H9 (cell line): Measurements from ENCODE around the gene LRRN4. TPM values are rescaled to one million over a fixed set of nuclear protein-coding genes. Genes with fewer than 3 reads are reported as not detected.
A peak's percentile ranks its signal among the peaks of the same experiment; 100 is the strongest.

Source experiments
- DNase-seq: peaks from one replicate; pipeline ENCODE4 v3.0.0-alpha.2; 2017
- H2AFZ ChIP-seq: one replicate; pipeline ENCODE4 v1.6.1; 2013; ENCODE audit warnings: mild to moderate bottlenecking, low read length, control low read depth, moderate library complexity
- H2AK5ac ChIP-seq: 2 replicates; pipeline ENCODE4 v1.6.1; 2013; ENCODE audit warnings: low read length, control low read depth, mixed read lengths; ENCODE audit not compliant: insufficient read length
- H2BK120ac ChIP-seq: one replicate; pipeline ENCODE4 v1.6.1; 2013; ENCODE audit warnings: low read depth, mild to moderate bottlenecking, low read length, control low read depth, inconsistent platforms; ENCODE audit not compliant: poor library complexity, severe bottlenecking
- H2BK12ac ChIP-seq: 2 replicates; pipeline ENCODE4 v1.6.1; 2013; ENCODE audit warnings: low read length, control low read depth, mixed read lengths, low read depth; ENCODE audit not compliant: insufficient read length
- H2BK15ac ChIP-seq: 2 replicates; pipeline ENCODE4 v1.6.1; 2013; ENCODE audit warnings: low read depth, low read length, control low read depth
- H2BK20ac ChIP-seq: one replicate; pipeline ENCODE4 v1.6.1; 2013; ENCODE audit warnings: low read depth, mild to moderate bottlenecking, low read length, control low read depth, inconsistent platforms; ENCODE audit not compliant: poor library complexity, severe bottlenecking
- H2BK5ac ChIP-seq: 2 replicates; pipeline ENCODE4 v1.6.1; 2013; ENCODE audit warnings: low read length, control low read depth, mixed read lengths; ENCODE audit not compliant: insufficient read length
- H3K14ac ChIP-seq: 2 replicates; pipeline ENCODE4 v1.6.1; 2013; ENCODE audit warnings: low read length, control low read depth; ENCODE audit not compliant: insufficient read depth
- H3K18ac ChIP-seq: 2 replicates; pipeline ENCODE4 v1.6.1; 2013; ENCODE audit warnings: low read depth, mild to moderate bottlenecking, mixed read lengths, low read length, control low read depth; ENCODE audit not compliant: insufficient read length
- H3K23ac ChIP-seq: 2 replicates; pipeline ENCODE4 v1.6.1; 2013; ENCODE audit warnings: low read length, control low read depth, mixed read lengths, low read depth; ENCODE audit not compliant: insufficient read length
- H3K23me2 ChIP-seq: 2 replicates; pipeline ENCODE4 v1.6.1; 2013; ENCODE audit warnings: low read depth, mild to moderate bottlenecking, mixed read lengths, low read length, control low read depth; ENCODE audit not compliant: insufficient read length, poor library complexity, severe bottlenecking
- H3K27ac ChIP-seq: 2 replicates; pipeline ENCODE4 v1.5.1; 2013; ENCODE audit warnings: low read length, control low read depth, mixed read lengths, low read depth; ENCODE audit not compliant: insufficient read length
- H3K27me3 ChIP-seq: 2 replicates; pipeline ENCODE4 v1.6.1; 2013; ENCODE audit warnings: low read length, control low read depth, inconsistent platforms; ENCODE audit not compliant: insufficient read depth
- H3K4ac ChIP-seq: 2 replicates; pipeline ENCODE4 v1.6.1; 2013; ENCODE audit warnings: low read depth, mild to moderate bottlenecking, control low read depth, inconsistent platforms, low read length, moderate library complexity
- H3K4me1 ChIP-seq: 2 replicates; pipeline ENCODE4 v1.6.1; 2013; ENCODE audit warnings: low read length, control low read depth, inconsistent platforms; ENCODE audit not compliant: insufficient read depth
- H3K4me2 ChIP-seq: 2 replicates; pipeline ENCODE4 v1.6.1; 2013; ENCODE audit warnings: low read length, control low read depth, mixed read lengths; ENCODE audit not compliant: insufficient read length, insufficient read depth
- H3K56ac ChIP-seq: 2 replicates; pipeline ENCODE4 v1.6.1; 2013; ENCODE audit warnings: low read depth, mild to moderate bottlenecking, mixed read lengths, low read length, control low read depth; ENCODE audit not compliant: insufficient read length
- H3K79me1 ChIP-seq: 2 replicates; pipeline ENCODE4 v1.6.1; 2013; ENCODE audit warnings: low read depth, mild to moderate bottlenecking, moderate library complexity, low read length, control low read depth, inconsistent platforms; ENCODE audit not compliant: insufficient read depth, poor library complexity, severe bottlenecking
- H3K79me2 ChIP-seq: 2 replicates; pipeline ENCODE4 v1.6.1; 2013; ENCODE audit warnings: low read length, control low read depth, inconsistent platforms; ENCODE audit not compliant: insufficient read depth
- H3K9ac ChIP-seq: 2 replicates; pipeline ENCODE4 v1.6.1; 2013; ENCODE audit warnings: low read length, control low read depth, mixed read lengths; ENCODE audit not compliant: insufficient read length; ENCODE audit errors: extremely low read depth
- H3K9me3 ChIP-seq: one replicate; pipeline ENCODE4 v1.6.1; 2013; ENCODE audit warnings: low read depth, low read length, inconsistent platforms; ENCODE audit not compliant: control insufficient read depth
- H3T11ph ChIP-seq: one replicate; pipeline ENCODE4 v1.6.1; 2013; ENCODE audit warnings: mild to moderate bottlenecking, low read length, control low read depth, inconsistent platforms
- H4K20me1 ChIP-seq: one replicate; pipeline ENCODE4 v1.6.1; 2013; ENCODE audit not compliant: control insufficient read depth, insufficient read length, insufficient read depth
- H4K5ac ChIP-seq: 2 replicates; pipeline ENCODE4 v1.6.1; 2013; ENCODE audit warnings: low read depth, mild to moderate bottlenecking, mixed read lengths, low read length, control low read depth; ENCODE audit not compliant: insufficient read length
- H4K8ac ChIP-seq: replicated peaks from 2 replicates; pipeline ENCODE4 v1.6.1; 2013; ENCODE audit warnings: low read length, control low read depth, mixed read lengths, low read depth; ENCODE audit not compliant: insufficient read length
- H4K91ac ChIP-seq: 2 replicates; pipeline ENCODE4 v1.6.1; 2013; ENCODE audit warnings: low read depth, mild to moderate bottlenecking, moderate library complexity, mixed read lengths, low read length, control low read depth; ENCODE audit not compliant: insufficient read length
- H3K27ac Mint-ChIP-seq, 3 experiments: 2 replicates in 2 of 3; 3 replicates in 1 of 3; pipeline ENCODE4 v1.8.0; 2020 to 2021; ENCODE audit warnings: mixed read lengths in 3 of 3, mild to moderate bottlenecking in 1 of 3, moderate library complexity in 1 of 3
- H3K27me3 Mint-ChIP-seq: 2 replicates; pipeline ENCODE4 v1.8.0; 2021; ENCODE audit warnings: low read depth, mild to moderate bottlenecking, moderate library complexity, mixed read lengths
- H3K36me3 Mint-ChIP-seq, 3 experiments: 2 replicates in 2 of 3; 3 replicates in 1 of 3; pipeline ENCODE4 v1.8.0; 2020 to 2021; ENCODE audit warnings: low read depth in 3 of 3, mixed read lengths in 3 of 3; ENCODE audit not compliant: insufficient read depth in 1 of 3
- H3K4me1 Mint-ChIP-seq, 2 experiments: 2 replicates each; pipeline ENCODE4 v1.8.0; 2020; ENCODE audit warnings: mixed read lengths in 2 of 2
- H3K4me3 Mint-ChIP-seq, 2 experiments: 2 replicates in 1 of 2; 3 replicates in 1 of 2; pipeline ENCODE4 v1.8.0; 2020 to 2021; ENCODE audit warnings: mild to moderate bottlenecking in 2 of 2, mixed read lengths in 2 of 2, moderate library complexity in 1 of 2
- H3K9me3 Mint-ChIP-seq, 2 experiments: 2 replicates in 1 of 2; 3 replicates in 1 of 2; pipeline ENCODE4 v1.8.0; 2020; ENCODE audit warnings: mild to moderate bottlenecking in 2 of 2, mixed read lengths in 2 of 2, moderate library complexity in 1 of 2
- CTCF ChIP-seq: fragments of 200-600 bp; sonication (generic); conservative IDR thresholded peaks from 3 replicates; pipeline ENCODE4 v1.8.0; 2021; ENCODE audit warnings: antibody characterized with exemption, mild to moderate bottlenecking
- WGBS: extraction: QIAGEN DNeasy Blood & Tissue Kit; methylation state at CpG from one replicate; pipeline ENCODE4 v1.1.7; 2013; ENCODE audit warnings: missing lambda C conversion rate, low lambda C conversion rate, mixed read lengths; ENCODE audit not compliant: insufficient read length; ENCODE audit errors: extremely low coverage; 5-methylcytosine and 5-hydroxymethylcytosine counted together
- total RNA-seq: library from RNA; stranded (reverse); gene quantifications from 2 replicates; pipeline ENCODE4 v1.2.1, GENCODE V29; 2021

LRRN4 gene
- total RNA-seq, 1 experiment from 2014 or later: 0.22 TPM

DNA sequence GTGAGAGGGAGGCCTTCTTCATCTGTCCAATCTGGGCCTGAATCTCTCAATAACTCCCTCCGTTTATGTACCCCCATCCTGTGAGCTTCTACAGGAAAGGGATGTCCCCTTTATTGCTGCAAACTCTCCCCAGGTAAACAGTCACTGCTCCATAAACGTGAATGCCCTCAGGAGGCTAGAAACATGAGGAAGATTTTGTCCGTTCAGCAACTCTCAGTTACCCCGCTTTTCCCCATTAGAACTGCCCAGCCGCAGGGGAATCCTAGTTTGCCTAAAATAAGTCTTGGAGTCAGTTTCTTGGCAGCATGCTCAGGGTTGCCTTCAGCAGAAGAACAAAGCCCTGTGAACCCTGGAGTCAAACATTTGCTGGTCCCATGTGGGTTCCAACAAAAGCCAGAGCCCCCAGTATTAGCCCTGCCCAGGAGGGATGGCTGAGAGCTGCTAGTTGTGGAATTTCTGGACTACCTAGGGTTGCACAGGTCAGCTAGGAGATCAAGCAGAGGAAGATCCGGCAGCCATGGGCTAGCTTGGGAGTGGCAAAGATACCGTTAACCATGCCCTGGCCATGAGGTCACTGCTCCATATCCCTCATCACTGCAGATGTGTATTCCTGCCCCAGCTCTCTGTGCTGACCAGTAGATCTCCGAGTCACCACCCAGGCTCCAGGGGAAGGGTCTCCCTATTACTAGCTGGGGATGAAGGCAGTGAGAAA, 640 bp downstream of the LRRN4 start:
- peaks cover 29% of the 10 kb centered on the region; the same call in 1 of the 2 replicates for H3K27me3 ChIP-seq
- H3K9me3 ChIP-seq: no peaks in the 10 kb centered on the region
- no peak overlapping the region for H2BK12ac ChIP-seq
- H3K4me2 ChIP-seq: peak overlapping the region; percentile 48
- no peak overlapping the region for H3K14ac ChIP-seq
- H3K4ac ChIP-seq: no peak overlapping the region
- no peak overlapping the region for H3K27ac Mint-ChIP-seq
- H3K79me1 ChIP-seq: no peaks in the 10 kb centered on the region
- no peak overlapping the region for H3K27ac ChIP-seq
- no peak overlapping the region for H2AFZ ChIP-seq
- no peak overlapping the region for H4K5ac ChIP-seq
- no peak overlapping the region for H3T11ph ChIP-seq
- peak overlapping the region; percentile 38 to 66 for H3K4me3 Mint-ChIP-seq
- no peak overlapping the region for H2BK5ac ChIP-seq
- no peak overlapping the region for H3K23ac ChIP-seq
- peaks cover 10% of the 10 kb centered on the region for H3K23me2 ChIP-seq
- DNase-seq: no peak
- no CpG with 5 or more reads among the region's 8 CpGs for WGBS
- peaks cover 18 to 21% of the 10 kb centered on the region in 2 experiments for H3K4me1 Mint-ChIP-seq
- peaks cover 3% of the 10 kb centered on the region for H3K4me1 ChIP-seq
- no peak for TF ChIP-seq CTCF
- H3K36me3 Mint-ChIP-seq: no peaks in the 10 kb centered on the region; a peak in 1 of 7 replicates
- H2AK5ac ChIP-seq: no peak overlapping the region
- no peak overlapping the region for H3K56ac ChIP-seq
- no peaks in the 10 kb centered on the region for H3K9me3 Mint-ChIP-seq
- H4K91ac ChIP-seq: no peak overlapping the region
- H4K20me1 ChIP-seq: no peaks in the 10 kb centered on the region
- no peak overlapping the region for H2BK15ac ChIP-seq
- H4K8ac ChIP-seq: no peak overlapping the region
- H3K79me2 ChIP-seq: no peaks in the 10 kb centered on the region
- H2BK20ac ChIP-seq: no peak overlapping the region
- no peak overlapping the region for H2BK120ac ChIP-seq
- H3K18ac ChIP-seq: no peak overlapping the region
- no peak overlapping the region for H3K9ac ChIP-seq
- H3K27me3 Mint-ChIP-seq: peaks cover 68% of the 10 kb centered on the region
